HG03342 (cell line): ENCODE measurements around the gene CDC42EP2.
"Not testable (repeated sequence)": the region's sequence is repeated elsewhere in the genome, so short reads cannot be mapped to it uniquely, and the experiment has no call there.

Experiments
- ATAC-seq: cut with Tn5 transposase; IDR thresholded peaks from one replicate; pipeline ENCODE4 v1.9.1; 2021; ENCODE audit warnings: mild to moderate bottlenecking, moderate library complexity; ENCODE audit not compliant: unreplicated experiment

Gene CDC42EP2

GRCh38 chr11:65317025-65317786 is 2.5 kb downstream of the CDC42EP2 start:
- no peak for ATAC-seq

GRCh38 chr11:65320386-65321075 is 5.9 kb downstream of the CDC42EP2 start:
- no peak for ATAC-seq

- ATAC-seq: no peak
Observed at GRCh38 chr11:65321076-65321475, 6.4 kb downstream of the CDC42EP2 start.

- ATAC-seq: no peak
Observed at GRCh38 chr11:65321828-65322485, 7.3 kb downstream of the CDC42EP2 start.

- ATAC-seq: no peak
Observed at GRCh38 chr11:65323813-65324212, 9.1 kb downstream of the CDC42EP2 start.

GRCh38 chr11:65325435-65325834 is 10.8 kb downstream of the CDC42EP2 start:
- ATAC-seq: no peak

- ATAC-seq: no peak
Observed at GRCh38 chr11:65327021-65327420, 12.4 kb downstream of the CDC42EP2 start.

- ATAC-seq: no peak
Observed at GRCh38 chr11:65329478-65329877, 14.8 kb downstream of the CDC42EP2 start.

GRCh38 chr11:65329944-65330403 is 15.3 kb downstream of the CDC42EP2 start:
- ATAC-seq: no peak

GRCh38 chr11:65330544-65330943 is 15.9 kb downstream of the CDC42EP2 start:
- ATAC-seq: no peak

- not testable (repeated sequence) for ATAC-seq
Observed at GRCh38 chr11:65332591-65332990, 17.9 kb downstream of the CDC42EP2 start.

GRCh38 chr11:65334696-65335295 is 20.1 kb downstream of the CDC42EP2 start:
- no peak for ATAC-seq

- no peak for ATAC-seq
Observed at GRCh38 chr11:65338676-65339075, 24.0 kb downstream of the CDC42EP2 start.

GRCh38 chr11:65340226-65340625 is 25.6 kb downstream of the CDC42EP2 start:
- ATAC-seq: no peak

- ATAC-seq: no peak
Observed at GRCh38 chr11:65341856-65342255, 27.2 kb downstream of the CDC42EP2 start.

- no peak for ATAC-seq
Observed at GRCh38 chr11:65351511-65351910, 36.8 kb downstream of the CDC42EP2 start.

GRCh38 chr11:65352783-65353182 is 38.1 kb downstream of the CDC42EP2 start:
- no peak for ATAC-seq

GRCh38 chr11:65353376-65353775 is 38.7 kb downstream of the CDC42EP2 start:
- ATAC-seq: no peak

- no peak for ATAC-seq
Observed at GRCh38 chr11:65353900-65354264, 39.2 kb downstream of the CDC42EP2 start.

GRCh38 chr11:65354265-65355012 is 39.8 kb downstream of the CDC42EP2 start, which contains the start of gene TIGD3:
Gene TIGD3 (plus strand): TSS chr11:65354751. CDS start chr11:65355809, 1,058 bp downstream.
- ATAC-seq: peak; percentile 76
